ENCODE measurements around the gene DDHD1.
"Not testable (repeated sequence)": the region's sequence is repeated elsewhere in the genome, so short reads cannot be mapped to it uniquely, and the experiment has no call there.

DDHD1 gene

GRCh38 chr14:53151523-53152183, 1.5 kb downstream of the DDHD1 start:
- DNase-seq: peak; percentile 32 to 44

- no peak for DNase-seq
These were observed 3.3 kb downstream of the DDHD1 start for GRCh38 chr14:53149668-53150316.

DNA sequence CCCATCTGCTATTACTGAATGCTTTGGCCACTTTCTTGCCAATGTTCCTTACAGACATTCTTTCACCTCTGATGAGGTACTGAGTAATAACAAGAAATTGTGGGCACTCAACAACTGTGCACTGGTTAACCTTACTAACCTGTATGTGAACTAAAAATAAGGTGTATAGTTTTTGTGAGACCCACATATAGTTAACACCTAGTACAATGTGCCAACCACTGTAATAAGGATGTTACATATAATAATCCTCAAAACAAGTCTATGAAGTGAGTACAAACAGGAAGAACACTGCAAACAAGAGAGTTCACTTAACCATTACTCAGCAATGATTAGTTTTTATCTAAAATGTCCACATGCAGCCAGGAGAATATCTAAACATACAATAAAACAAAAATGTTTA, 4.5 kb downstream of the DDHD1 start:
- DNase-seq: no peak

DNA sequence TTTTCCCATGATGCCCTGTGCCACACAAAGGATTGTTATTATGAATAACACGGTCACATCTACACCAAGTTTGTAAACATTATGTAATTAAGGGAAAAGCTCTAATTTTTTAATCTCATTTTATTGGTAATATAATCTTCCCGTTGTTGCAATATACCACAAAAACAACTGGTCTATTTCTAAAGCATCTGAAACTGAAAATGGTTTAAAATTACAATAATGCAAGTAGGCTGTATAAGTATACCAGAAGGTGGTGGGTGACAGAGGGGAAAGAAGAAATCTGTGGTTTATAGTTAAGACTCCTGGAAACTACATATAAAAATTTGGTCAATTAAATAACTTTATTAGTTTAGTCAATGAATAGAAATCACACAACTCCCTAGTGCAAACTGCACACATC, 5.2 kb downstream of the DDHD1 start:
- DNase-seq: no peak

DNA sequence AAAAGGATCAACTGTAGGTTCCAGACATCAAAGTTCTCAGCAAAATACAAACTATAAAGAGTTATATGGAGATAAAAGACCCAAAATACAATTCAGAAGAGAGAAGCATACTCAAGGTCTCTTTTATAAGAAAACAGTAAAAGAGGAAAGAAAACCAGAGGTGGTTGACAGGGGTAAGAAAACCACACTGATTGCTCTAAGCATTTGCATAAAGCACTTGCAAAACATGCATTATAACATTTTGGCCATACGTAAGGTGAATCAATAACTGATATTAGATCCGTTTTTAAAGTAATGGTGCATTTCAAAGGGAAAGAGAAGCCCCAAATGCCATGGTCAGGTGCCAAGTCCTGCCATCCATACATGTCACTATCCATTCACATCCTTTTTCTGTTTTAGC, 5.9 kb downstream of the DDHD1 start:
- DNase-seq: no peak

DNA sequence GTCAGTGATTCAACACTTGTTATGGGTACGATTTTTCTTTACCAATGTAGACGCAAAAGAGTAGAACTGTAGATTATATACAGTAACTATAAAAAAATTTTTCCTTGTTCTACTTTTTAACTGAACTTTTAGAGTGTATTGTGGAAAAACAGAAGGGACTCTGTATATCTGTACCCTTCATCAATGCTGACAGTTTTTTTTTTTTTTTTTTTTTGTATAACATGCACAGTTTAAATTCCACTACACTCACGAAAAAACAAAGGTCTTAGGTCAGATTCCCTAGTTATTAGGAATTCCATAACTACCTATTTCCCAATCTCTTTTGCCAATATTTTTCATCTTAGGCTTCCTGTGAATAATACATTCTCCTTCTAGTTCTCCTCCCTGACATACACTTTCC, 6.4 kb downstream of the DDHD1 start:
- DNase-seq: no peak

GRCh38 chr14:53144244-53144643, 8.9 kb downstream of the DDHD1 start:
- DNase-seq: no peak

- DNase-seq: no peak
These were observed 12.5 kb downstream of the DDHD1 start for GRCh38 chr14:53140585-53140984.

DNA sequence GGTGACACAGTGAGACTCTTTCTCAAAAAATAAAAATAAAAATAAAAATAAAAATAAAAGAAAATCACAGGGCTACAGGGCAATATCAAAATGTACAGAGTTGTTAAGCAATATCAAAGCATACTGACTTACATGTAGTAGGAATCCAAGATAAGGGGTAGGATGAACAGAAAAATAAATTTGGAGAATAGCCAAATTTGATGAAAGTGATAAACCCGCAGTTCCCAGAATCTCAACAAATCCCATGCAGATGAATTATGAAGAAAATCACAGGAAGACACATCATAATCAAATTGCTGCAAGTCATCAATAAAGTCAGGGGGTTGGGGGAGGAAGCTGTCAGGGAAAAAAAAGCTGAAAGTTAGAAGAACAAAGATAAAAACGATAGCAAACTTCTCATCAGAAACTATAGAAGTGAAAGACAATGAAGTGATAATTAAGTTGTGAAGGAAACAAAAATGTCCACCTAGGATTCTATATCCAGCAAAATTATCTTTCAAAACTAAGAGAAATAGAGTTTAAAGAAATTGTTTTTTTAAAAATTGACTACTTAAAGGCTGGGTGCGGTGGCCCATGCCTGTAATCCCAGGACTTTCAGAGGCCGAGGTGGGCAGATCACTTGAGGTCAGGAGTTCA, 15.4 kb downstream of the DDHD1 start:
- DNase-seq: no peak

DNA sequence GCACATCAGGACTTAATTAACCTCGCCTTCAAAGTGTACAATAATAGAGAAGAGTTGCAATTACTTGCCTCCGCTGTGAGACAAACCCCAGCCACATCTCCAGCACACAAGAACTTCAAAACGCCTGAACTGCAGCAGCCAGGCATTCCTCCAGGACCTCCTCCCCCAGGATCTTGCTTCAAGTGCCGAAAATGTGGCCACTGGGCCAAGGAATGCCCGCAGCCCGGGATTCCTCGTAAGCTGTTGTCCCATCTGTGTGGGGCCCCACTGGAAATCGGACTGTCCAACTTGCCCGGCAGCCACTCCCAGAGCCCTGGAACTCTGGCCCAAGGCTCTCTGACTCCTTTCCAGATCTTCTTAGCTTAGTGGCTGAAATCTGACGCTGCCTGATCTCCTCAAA, 22.6 kb downstream of the DDHD1 start:
- not testable (repeated sequence) for DNase-seq

- DNase-seq: no peak
These were observed 24.7 kb downstream of the DDHD1 start for GRCh38 chr14:53128303-53129028.

- no peak for DNase-seq
These were observed 25.3 kb downstream of the DDHD1 start for GRCh38 chr14:53127832-53128231.

DNA sequence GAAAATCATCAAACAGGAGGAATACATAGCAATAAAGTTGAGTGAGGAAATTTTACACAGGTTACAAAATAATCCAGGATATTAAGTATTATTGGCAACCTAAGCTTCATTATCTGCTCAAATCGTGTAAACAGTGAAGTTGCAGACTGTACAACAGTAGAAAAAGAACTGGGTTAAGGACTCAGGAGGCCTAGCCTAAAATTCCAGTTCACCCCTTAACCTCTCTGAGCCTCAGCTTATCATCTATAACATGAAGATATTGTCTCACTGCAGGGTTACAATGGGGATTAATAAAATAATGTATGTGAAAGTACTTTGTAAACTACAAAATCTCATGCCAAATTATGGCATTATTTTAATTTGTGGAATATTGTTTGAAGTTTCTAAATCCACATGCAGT, 26.0 kb downstream of the DDHD1 start:
- DNase-seq: no peak

DNA sequence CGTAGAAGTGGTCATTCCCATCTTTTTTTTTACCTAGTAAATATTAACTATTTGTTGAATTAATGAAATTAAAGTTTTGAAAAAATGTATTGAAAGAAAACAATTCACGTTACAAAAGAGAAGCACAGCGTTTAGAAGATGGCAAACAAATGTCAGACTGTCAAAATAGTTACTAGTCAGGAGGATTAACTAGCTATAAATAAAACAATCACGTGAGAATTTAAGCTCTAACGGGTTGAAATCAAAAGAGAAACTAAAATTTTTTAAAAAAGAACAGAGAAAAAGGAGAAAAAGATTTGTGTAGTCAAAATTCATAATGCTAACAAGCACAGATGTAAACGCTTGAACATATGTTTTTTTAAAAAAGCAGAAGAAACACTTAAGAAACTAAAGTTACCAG, 26.4 kb downstream of the DDHD1 start:
- DNase-seq: no peak

GRCh38 chr14:53124786-53125185, 28.3 kb downstream of the DDHD1 start:
- DNase-seq: no peak

DNA sequence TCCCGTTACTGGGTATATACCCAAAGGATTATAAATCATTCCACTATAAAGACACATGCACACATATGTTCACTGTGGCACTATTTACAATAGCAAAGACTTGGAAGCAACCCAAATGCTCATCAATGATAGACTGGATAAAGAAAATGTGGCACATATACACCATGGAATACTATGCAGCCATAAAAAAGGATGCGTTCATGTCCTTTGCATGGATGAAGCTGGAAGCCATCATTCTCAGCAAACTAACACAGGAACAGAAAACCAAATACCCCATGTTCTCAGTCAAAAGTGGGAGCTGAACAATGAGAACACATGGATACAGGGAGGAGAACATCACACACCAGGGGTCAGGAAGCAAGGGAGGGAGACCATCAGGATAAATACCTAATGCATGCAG, 31.7 kb downstream of the DDHD1 start:
- not testable (repeated sequence) for DNase-seq

DNA sequence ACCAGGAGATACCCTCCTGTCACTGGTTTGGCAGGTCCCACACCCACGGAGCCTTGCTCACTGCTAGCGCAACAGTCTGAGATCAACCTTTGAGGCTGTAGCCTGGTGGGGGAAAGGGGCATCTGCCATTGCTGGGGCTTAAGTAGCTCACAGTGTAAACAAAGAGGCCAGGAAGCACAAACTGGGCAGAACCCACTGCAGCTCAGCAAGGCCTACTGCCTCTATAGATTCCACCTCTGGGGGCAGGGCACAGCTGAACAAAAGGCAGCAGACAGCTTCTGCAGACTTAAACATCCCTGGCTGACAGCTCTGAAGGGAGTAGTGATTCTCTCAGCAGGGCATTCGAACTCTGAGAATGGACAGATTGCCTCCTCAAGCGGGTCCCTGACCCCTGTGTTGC, 35.6 kb downstream of the DDHD1 start:
- DNase-seq: not testable (repeated sequence)

- DNase-seq: no peak
These were observed 39.1 kb downstream of the DDHD1 start for GRCh38 chr14:53113989-53114388.

DNA sequence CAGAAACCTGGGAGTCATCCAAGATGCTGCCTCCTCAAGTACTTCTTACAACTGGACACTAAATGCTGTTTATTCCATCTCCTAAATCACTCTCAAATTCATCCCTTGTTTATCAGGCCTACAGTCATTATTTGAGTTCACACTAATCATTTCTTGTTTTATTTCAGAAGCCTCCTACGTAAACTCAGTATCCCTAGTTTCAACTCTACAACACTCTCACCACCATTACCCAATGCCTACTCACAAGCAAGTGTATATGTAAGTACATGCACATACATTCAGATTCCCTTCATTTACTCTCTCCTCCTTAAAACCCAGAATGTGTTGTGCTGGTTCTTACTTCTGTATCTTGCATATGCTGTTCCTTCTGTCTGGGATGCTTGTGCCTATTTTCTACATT, 43.0 kb downstream of the DDHD1 start:
- no peak for DNase-seq

DNA sequence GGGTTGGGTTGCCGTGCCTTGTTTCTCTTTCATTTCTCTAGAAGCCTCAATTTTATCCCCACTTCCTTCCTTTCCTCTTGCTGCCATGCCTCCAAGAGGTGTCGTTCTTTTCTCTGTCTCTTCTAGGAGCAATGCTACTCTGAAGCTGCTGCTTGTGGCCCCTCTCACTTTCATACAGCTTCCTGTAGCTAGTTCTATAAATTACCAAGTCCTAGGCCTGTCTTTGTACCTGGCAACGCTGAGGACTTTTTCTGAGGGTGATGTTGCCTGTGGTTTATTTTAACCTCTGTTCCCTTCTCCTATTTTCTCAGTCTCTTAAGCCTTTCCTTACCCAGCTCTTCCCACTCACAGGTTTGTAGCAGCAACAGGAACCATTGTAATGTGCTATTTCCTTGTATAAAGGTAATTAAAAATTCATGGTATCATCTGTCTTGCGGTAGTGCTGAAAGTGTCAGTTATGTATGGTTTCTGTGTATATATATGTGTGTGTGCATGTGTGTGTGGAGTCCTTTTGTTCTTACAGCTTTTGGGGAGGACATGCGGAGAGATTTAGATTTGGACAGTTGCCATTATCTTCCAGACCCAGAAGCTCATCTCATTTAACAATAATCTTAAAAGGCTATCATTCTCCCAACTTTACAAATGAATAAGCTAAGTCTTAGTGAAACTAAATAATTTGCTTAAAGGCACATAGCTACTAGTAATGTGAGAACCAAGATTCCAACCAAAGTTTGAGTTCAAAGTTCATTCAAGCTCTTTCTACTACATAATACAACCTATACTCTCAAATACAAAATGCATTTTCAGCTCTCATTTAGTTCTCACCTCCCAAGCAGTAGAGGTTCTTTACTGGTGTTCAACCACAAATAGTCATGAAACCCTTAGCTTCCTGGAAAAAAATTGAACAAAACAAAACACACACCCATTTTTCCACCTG, 43.8 kb downstream of the DDHD1 start:
- peak; percentile 83 to 86 for DNase-seq

DNA sequence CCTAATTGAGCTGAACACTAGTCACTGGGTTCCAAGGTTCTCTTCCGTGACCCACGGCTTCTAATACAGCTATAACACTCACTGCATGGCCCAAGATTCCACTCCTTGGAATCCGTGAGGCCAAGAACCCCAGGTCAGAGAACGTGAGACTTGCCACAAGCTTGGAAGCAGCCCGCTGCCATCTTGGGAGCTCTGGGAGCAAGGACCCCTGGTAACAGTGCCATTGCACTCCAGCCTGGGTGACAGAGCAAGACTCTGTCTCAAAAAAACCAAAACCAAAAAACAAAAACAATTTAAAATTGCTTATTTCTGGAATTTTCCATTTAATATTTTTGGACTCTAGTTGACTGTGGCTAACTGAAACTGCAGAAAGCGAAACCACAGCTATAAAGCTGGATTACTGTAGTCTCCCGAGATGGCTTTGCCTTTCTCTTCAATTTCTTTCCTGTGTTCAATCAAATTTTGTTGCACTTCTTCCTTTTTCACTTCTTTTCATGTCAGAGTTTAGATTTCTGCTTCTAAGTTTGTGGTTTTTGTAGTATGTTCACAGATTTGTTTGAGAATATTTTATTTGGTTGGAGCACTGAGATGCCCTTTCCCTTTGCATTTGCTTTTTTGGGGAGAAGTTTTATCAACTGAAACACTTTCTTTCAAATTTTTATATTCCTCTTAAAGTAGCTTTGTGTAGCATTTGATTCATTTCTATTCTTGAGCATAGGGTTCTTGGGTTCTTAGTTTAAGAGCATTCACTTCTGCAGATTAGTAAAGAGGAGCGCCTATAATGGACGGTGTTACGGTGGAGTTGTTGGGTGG, 44.6 kb downstream of the DDHD1 start:
- peak in 1 of 2 experiments; percentile 3 for DNase-seq

DNA sequence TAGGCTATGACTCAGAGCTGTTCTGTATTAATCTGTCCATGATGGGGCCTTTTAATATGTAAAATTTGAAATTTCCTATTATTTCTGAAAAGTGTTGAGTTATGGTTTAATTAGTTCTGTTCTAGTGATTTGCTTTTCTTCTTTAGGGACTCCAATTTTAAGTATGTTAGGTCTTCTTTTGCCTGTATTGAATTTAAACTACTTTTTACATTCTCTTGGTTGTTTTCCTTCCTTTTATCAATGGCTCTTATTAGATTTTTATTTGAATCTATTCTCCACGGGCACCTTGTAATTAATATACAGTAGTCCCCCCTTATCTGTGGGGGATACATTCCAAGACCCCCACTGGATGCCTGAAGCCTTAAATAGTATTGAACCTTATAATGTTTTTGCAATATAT, 46.4 kb downstream of the DDHD1 start:
- DNase-seq: no peak

Data from Kasumi-1 (cell line).